ENCODE results near the gene CACNA1D.

Gene CACNA1D

DNA sequence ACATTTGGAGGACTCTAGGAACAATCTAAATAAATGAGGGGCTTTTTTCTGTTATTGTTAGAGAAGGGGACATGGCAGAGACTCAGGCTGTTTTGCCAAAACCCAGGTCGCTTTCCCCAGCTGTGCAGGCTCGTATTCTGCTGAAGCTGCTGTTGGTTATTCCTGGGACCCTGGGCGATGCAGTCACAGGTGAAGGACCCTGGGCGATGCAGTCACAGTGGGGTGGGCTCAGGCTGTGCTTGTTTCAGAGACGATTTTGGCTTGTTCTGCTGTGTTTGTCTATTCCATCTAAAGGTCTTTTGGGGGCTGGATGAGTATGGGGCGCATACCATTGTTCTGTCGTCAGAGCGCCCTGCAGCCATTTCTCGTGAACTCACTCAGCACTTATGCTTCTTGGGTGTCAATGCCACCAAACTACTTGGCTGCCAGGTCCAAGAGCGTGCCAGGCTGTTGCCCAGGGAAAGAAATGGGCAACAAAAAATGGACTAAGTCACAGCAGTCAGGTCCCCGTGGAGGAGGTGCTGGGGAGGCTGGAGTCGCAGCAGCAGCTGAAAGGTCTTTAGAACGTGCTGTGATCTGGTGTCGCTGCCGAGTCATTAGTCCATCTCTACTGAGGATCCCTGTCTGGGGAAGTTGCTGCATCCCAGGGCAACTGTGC lies 200.4 kb downstream of the CACNA1D start:
- H3K79me2 ChIP-seq (ENCODE audit: control insufficient read depth, insufficient read depth, low read length, unreplicated experiment): no peaks in the 10 kb centered on the region
- peaks cover 41% of the 10 kb centered on the region for H3K27me3 ChIP-seq (ENCODE audit: insufficient read depth, low read length)
- H3K4me3 ChIP-seq (ENCODE audit: low read depth, low read length): no peak overlapping the region
- H3K27ac ChIP-seq (ENCODE audit: low read depth, low read length): no peak overlapping the region
- no peaks in the 10 kb centered on the region for H3K36me3 ChIP-seq (ENCODE audit: insufficient read depth, low read length)
- H3K4me1 ChIP-seq (ENCODE audit: control insufficient read depth, insufficient read depth, low read length, unreplicated experiment): no peaks in the 10 kb centered on the region
- H2AFZ ChIP-seq (ENCODE audit: low read length, unreplicated experiment): no peak overlapping the region

DNA sequence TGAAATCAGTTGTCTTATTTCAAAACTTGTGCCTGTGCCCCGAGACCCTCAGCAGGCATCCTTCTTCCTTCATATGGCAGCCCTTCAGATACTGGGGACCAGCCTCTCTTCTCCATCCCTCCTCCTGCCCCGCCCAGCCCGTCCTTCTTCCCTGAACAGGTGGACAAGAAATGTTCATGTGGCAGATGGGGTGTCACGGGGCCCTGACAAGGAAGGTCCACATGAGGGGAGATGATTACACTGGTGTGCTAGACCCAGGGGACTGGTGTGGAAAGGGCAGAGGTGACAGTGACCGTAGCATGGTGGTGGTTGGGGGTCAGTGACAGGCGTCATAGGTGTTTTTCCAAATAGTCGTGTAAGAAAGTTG lies 200.9 kb downstream of the CACNA1D start:
- peaks cover 44% of the 10 kb centered on the region for H3K27me3 ChIP-seq (ENCODE audit: insufficient read depth, low read length)
- H3K27ac ChIP-seq (ENCODE audit: low read depth, low read length): no peak overlapping the region
- no peak overlapping the region for H2AFZ ChIP-seq (ENCODE audit: low read length, unreplicated experiment)
- no peaks in the 10 kb centered on the region for H3K79me2 ChIP-seq (ENCODE audit: control insufficient read depth, insufficient read depth, low read length, unreplicated experiment)
- no peaks in the 10 kb centered on the region for H3K36me3 ChIP-seq (ENCODE audit: insufficient read depth, low read length)
- H3K4me1 ChIP-seq (ENCODE audit: control insufficient read depth, insufficient read depth, low read length, unreplicated experiment): no peaks in the 10 kb centered on the region
- H3K4me3 ChIP-seq (ENCODE audit: low read depth, low read length): no peak overlapping the region

DNA sequence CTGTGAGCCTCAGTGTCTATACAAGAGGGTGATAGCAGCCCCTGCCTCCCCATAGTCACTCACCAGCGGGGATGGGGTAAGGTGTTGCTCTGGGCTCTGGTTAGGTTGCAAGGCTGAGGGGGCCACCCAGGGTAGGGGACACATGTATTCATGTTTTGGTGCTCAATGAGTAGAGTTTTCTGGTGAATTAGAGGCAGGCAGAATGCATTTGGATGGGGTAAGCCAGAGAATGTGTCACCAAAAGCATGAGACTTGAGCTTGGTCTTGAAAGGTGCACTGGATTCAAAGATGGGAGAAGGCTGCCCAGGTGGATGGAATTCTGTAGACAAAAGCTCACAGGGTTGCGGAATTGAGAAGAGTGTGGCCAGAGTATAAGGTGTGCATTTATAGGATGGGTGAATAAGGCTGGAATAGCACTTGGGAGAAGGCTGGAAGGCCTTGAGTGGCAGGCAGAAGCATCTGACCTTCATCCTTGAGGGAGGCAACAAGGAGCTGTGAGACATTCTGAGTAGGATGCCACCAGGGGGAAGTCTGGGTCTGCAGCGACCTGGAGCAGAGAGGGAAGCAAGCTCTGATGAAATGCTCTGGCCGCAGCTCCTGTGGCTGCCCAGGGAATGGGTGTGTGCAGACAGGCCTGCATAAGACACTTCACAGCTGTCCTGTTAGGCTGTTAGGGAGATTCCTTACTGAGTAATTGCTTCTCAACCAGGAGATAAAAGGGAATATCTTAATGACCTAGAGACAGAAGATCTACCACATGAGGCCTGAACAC lies 202.2 kb downstream of the CACNA1D start:
- Histone ChIP-seq H3K27me3 (ENCODE audit: insufficient read depth, low read length) (peaks cover 45% of the 10 kb centered on the region), H3K36me3 (ENCODE audit: insufficient read depth, low read length) (no peaks in the 10 kb centered on the region), H3K4me1 (ENCODE audit: control insufficient read depth, insufficient read depth, low read length, unreplicated experiment) (no peaks in the 10 kb centered on the region), H3K4me3 (ENCODE audit: low read depth, low read length) (no peak overlapping the region), H3K79me2 (ENCODE audit: control insufficient read depth, insufficient read depth, low read length, unreplicated experiment) (no peaks in the 10 kb centered on the region), H3K27ac (ENCODE audit: low read depth, low read length) (no peak overlapping the region), H2AFZ (ENCODE audit: low read length, unreplicated experiment) (no peak overlapping the region)

DNA sequence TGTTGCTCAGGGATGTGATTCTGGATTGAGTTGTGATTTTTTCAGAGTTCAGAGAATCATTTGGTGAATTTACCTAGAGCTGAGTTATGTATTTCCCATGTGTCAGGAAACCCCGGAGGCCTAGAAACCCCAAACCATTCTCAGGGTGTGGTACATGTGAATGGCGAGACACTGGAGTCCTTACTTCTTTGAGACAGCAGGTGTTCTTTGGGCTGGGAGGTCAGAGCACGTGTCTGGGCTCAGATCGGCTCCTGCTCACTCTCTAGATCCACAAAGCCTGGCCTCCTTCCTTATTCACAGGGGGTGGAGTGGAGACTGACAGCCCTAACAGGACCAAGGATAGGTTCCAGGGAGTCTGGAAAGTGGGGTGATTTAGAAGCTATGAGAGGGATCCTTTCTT lies 206.0 kb downstream of the CACNA1D start:
- H3K27ac ChIP-seq (ENCODE audit: low read depth, low read length): no peak overlapping the region
- H3K79me2 ChIP-seq (ENCODE audit: control insufficient read depth, insufficient read depth, low read length, unreplicated experiment): no peaks in the 10 kb centered on the region
- peaks cover 36% of the 10 kb centered on the region for H3K27me3 ChIP-seq (ENCODE audit: insufficient read depth, low read length)
- H3K36me3 ChIP-seq (ENCODE audit: insufficient read depth, low read length): no peaks in the 10 kb centered on the region
- no peak overlapping the region for H3K4me3 ChIP-seq (ENCODE audit: low read depth, low read length)
- no peak overlapping the region for H2AFZ ChIP-seq (ENCODE audit: low read length, unreplicated experiment)
- no peaks in the 10 kb centered on the region for H3K4me1 ChIP-seq (ENCODE audit: control insufficient read depth, insufficient read depth, low read length, unreplicated experiment)

GRCh38 chr3:53702776-53703530 lies 208.5 kb downstream of the CACNA1D start:
- Histone ChIP-seq H2AFZ (ENCODE audit: low read length, unreplicated experiment) (no peak overlapping the region), H3K27ac (ENCODE audit: low read depth, low read length) (no peak overlapping the region), H3K4me3 (ENCODE audit: low read depth, low read length) (no peak overlapping the region), H3K27me3 (ENCODE audit: insufficient read depth, low read length) (peaks cover 41% of the 10 kb centered on the region), H3K4me1 (ENCODE audit: control insufficient read depth, insufficient read depth, low read length, unreplicated experiment) (no peaks in the 10 kb centered on the region), H3K79me2 (ENCODE audit: control insufficient read depth, insufficient read depth, low read length, unreplicated experiment) (no peaks in the 10 kb centered on the region), H3K36me3 (ENCODE audit: insufficient read depth, low read length) (no peaks in the 10 kb centered on the region)

GRCh38 chr3:53703630-53704362 lies 209.4 kb downstream of the CACNA1D start:
- no peak overlapping the region for H2AFZ ChIP-seq (ENCODE audit: low read length, unreplicated experiment)
- no peak overlapping the region for H3K27ac ChIP-seq (ENCODE audit: low read depth, low read length)
- H3K4me1 ChIP-seq (ENCODE audit: control insufficient read depth, insufficient read depth, low read length, unreplicated experiment): no peaks in the 10 kb centered on the region
- H3K4me3 ChIP-seq (ENCODE audit: low read depth, low read length): no peak overlapping the region
- no peaks in the 10 kb centered on the region for H3K36me3 ChIP-seq (ENCODE audit: insufficient read depth, low read length)
- H3K27me3 ChIP-seq (ENCODE audit: insufficient read depth, low read length): peaks cover 39% of the 10 kb centered on the region
- no peaks in the 10 kb centered on the region for H3K79me2 ChIP-seq (ENCODE audit: control insufficient read depth, insufficient read depth, low read length, unreplicated experiment)

DNA sequence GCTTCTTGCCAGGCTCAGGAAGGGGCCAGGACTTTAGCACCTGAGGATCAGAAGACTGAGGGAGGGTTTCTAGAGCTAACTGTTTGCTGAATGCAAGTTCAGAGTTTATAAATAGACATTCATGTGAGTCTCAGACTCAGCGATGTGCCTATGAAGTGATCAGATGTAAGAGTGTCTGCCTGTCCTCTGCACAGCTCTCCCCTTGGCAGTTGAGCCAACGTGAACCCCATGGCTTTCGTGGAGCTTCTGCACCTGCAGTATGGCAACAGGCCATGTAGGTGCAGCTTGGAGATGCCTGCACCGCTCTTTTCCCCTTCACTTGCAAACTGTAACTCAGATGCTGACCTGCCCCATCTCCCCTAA lies 209.9 kb downstream of the CACNA1D start:
- H3K4me1 ChIP-seq (ENCODE audit: control insufficient read depth, insufficient read depth, low read length, unreplicated experiment): no peaks in the 10 kb centered on the region
- no peak overlapping the region for H3K27ac ChIP-seq (ENCODE audit: low read depth, low read length)
- H3K36me3 ChIP-seq (ENCODE audit: insufficient read depth, low read length): no peaks in the 10 kb centered on the region
- no peak overlapping the region for H2AFZ ChIP-seq (ENCODE audit: low read length, unreplicated experiment)
- H3K27me3 ChIP-seq (ENCODE audit: insufficient read depth, low read length): peaks cover 39% of the 10 kb centered on the region
- no peaks in the 10 kb centered on the region for H3K79me2 ChIP-seq (ENCODE audit: control insufficient read depth, insufficient read depth, low read length, unreplicated experiment)
- no peak overlapping the region for H3K4me3 ChIP-seq (ENCODE audit: low read depth, low read length)

DNA sequence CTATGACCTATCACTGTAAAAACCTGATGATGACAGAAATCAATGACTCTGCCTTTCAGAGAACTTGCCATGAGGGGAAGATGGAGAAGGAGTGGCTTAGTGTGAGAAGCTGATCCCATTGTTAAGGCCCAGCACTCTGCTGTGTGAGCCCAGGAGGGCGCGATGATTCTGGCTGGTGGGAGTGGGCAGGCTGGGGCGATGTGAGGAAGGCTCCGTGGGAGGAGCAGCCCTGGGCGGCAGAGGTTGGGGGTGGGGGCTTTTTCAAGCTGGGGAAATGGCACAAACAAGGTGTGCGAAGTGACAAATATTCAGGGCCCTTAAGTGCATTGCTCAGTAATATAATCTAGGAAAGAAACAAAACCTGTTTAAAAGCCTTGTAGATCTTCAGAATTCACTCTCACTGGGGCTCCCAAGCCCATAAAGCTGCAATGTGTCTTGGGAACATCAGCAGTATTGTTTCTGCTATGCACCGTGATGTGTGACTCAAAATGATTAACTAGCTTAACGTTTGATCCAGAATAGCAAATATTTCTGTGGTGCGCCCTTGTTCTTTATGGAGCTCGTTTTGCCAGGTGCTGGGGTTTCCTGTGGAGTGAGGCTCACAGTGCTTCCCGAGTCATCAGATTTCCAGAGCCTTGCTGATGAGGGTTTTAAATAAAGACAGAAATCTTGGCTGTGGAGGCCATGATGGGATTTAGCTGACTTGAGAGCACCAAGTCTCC lies 210.8 kb downstream of the CACNA1D start:
- Histone ChIP-seq H3K4me1 (ENCODE audit: control insufficient read depth, insufficient read depth, low read length, unreplicated experiment) (no peaks in the 10 kb centered on the region), H3K27ac (ENCODE audit: low read depth, low read length) (no peak overlapping the region), H3K79me2 (ENCODE audit: control insufficient read depth, insufficient read depth, low read length, unreplicated experiment) (no peaks in the 10 kb centered on the region), H3K4me3 (ENCODE audit: low read depth, low read length) (no peak overlapping the region), H2AFZ (ENCODE audit: low read length, unreplicated experiment) (no peak overlapping the region), H3K27me3 (ENCODE audit: insufficient read depth, low read length) (peaks cover 41% of the 10 kb centered on the region), H3K36me3 (ENCODE audit: insufficient read depth, low read length) (no peaks in the 10 kb centered on the region)

- H3K27me3 ChIP-seq (ENCODE audit: insufficient read depth, low read length): peaks cover 38% of the 10 kb centered on the region
- no peaks in the 10 kb centered on the region for H3K4me1 ChIP-seq (ENCODE audit: control insufficient read depth, insufficient read depth, low read length, unreplicated experiment)
- H3K79me2 ChIP-seq (ENCODE audit: control insufficient read depth, insufficient read depth, low read length, unreplicated experiment): no peaks in the 10 kb centered on the region
- no peak overlapping the region for H2AFZ ChIP-seq (ENCODE audit: low read length, unreplicated experiment)
- H3K27ac ChIP-seq (ENCODE audit: low read depth, low read length): no peak overlapping the region
- no peaks in the 10 kb centered on the region for H3K36me3 ChIP-seq (ENCODE audit: insufficient read depth, low read length)
- no peak overlapping the region for H3K4me3 ChIP-seq (ENCODE audit: low read depth, low read length)
These were observed 211.4 kb downstream of the CACNA1D start for GRCh38 chr3:53705774-53706173.

DNA sequence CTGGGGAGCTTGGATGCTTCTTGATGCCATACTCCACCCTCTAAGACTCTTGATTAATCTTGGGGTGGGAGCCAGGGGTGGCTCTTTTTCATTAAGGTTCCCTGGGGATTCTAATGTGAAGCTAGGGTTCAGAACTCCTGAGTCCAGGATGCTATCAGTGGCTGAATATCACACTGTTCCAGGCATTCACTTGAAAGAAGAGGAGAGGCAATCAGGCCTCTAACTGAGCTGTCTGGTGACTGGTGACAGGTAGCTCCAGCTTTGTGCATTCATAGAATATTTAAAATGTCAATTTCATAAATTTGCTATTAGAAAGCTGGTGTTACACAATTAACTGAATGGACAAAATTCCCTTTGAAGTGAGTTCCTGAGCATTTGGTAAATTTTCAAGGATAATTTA lies 212.8 kb downstream of the CACNA1D start:
- no peaks in the 10 kb centered on the region for H3K79me2 ChIP-seq (ENCODE audit: control insufficient read depth, insufficient read depth, low read length, unreplicated experiment)
- peaks cover 38% of the 10 kb centered on the region for H3K27me3 ChIP-seq (ENCODE audit: insufficient read depth, low read length)
- H3K36me3 ChIP-seq (ENCODE audit: insufficient read depth, low read length): no peaks in the 10 kb centered on the region
- H3K4me3 ChIP-seq (ENCODE audit: low read depth, low read length): no peak overlapping the region
- no peaks in the 10 kb centered on the region for H3K4me1 ChIP-seq (ENCODE audit: control insufficient read depth, insufficient read depth, low read length, unreplicated experiment)
- H3K27ac ChIP-seq (ENCODE audit: low read depth, low read length): no peak overlapping the region
- no peak overlapping the region for H2AFZ ChIP-seq (ENCODE audit: low read length, unreplicated experiment)

Measured in ACC112 (cell line).